Smooth muscle cell (in vitro differentiated cells): Measurements from ENCODE around the gene R3HCC1L. TPM values are rescaled to one million over a fixed set of nuclear protein-coding genes. Genes with fewer than 3 reads are reported as not detected.

Experiments used
- DNase-seq: peaks from one replicate; lab custom pipeline; 2025; ENCODE audit not compliant: unreplicated experiment; lab: John Stamatoyannopoulos, UW
- H2AFZ ChIP-seq: fragments of 200-600 bp; sonication (generic); 2 replicates; pipeline ENCODE4 v1.6.0; 2016; ENCODE audit warnings: antibody characterized with exemption, low read depth, mild to moderate bottlenecking
- H3F3A ChIP-seq: fragments of 200-600 bp; sonication (generic); 2 replicates; pipeline ENCODE4 v1.6.0; 2017; ENCODE audit warnings: antibody characterized with exemption, low read depth
- H3K27ac ChIP-seq: fragments of 200-600 bp; sonication (generic); 2 replicates; pipeline ENCODE4 v1.5.1; 2016; ENCODE audit warnings: low read depth, mild to moderate bottlenecking
- H3K27me3 ChIP-seq: fragments of 200-600 bp; sonication (generic); 2 replicates; pipeline ENCODE4 v1.6.1; 2016; ENCODE audit warnings: low read depth, mild to moderate bottlenecking
- H3K36me3 ChIP-seq: fragments of 200-600 bp; sonication (generic); 2 replicates; pipeline ENCODE4 v1.5.1; 2016; ENCODE audit warnings: low read depth
- H3K4me1 ChIP-seq: fragments of 200-600 bp; sonication (generic); 2 replicates; pipeline ENCODE4 v1.5.1; 2016; ENCODE audit warnings: low read depth
- H3K4me2 ChIP-seq: fragments of 200-600 bp; sonication (generic); 2 replicates; pipeline ENCODE4 v1.6.0; 2016; ENCODE audit warnings: mild to moderate bottlenecking
- H3K4me3 ChIP-seq: fragments of 200-600 bp; sonication (generic); 2 replicates; pipeline ENCODE4 v1.5.1; 2016; ENCODE audit warnings: mild to moderate bottlenecking
- H3K79me2 ChIP-seq: fragments of 200-600 bp; sonication (generic); 2 replicates; pipeline ENCODE4 v1.6.0; 2016; ENCODE audit warnings: low read depth, mild to moderate bottlenecking
- H3K9ac ChIP-seq: fragments of 200-600 bp; sonication (generic); 2 replicates; pipeline ENCODE4 v1.6.0; 2016; ENCODE audit warnings: low read depth
- H3K9me3 ChIP-seq: fragments of 200-600 bp; sonication (generic); replicated peaks from 2 replicates; pipeline ENCODE4 v1.5.1; 2016; ENCODE audit warnings: low read depth
- H4K20me1 ChIP-seq: fragments of 200-600 bp; sonication (generic); 2 replicates; pipeline ENCODE4 v1.6.0; 2016; ENCODE audit warnings: low read depth
- WGBS: methylation state at CpG from one replicate; pipeline ENCODE4 v1.1.7; 2016; ENCODE audit warnings: low lambda C conversion rate; 5-methylcytosine and 5-hydroxymethylcytosine counted together
- polyA plus RNA-seq: library from polyadenylated mRNA; unstranded; fragments of >200 nt; fragmentation: Nextera tagmentation; extraction: Ambion mirVana; gene quantifications from 2 replicates; pipeline ENCODE4 v1.2.1, GENCODE V29; 2016
- total RNA-seq: library from RNA; depleted of rRNA; stranded (reverse); fragments of >200 nt; gene quantifications from 2 replicates; pipeline ENCODE4 v1.2.3, GENCODE V29; 2014
- TF ChIP-seq, protein P1 (sequence below): fragments of 200-600 bp; sonication (generic); IDR thresholded peaks from 2 replicates; pipeline ENCODE4 v1.5.1; 2017; ENCODE audit warnings: borderline replicate concordance, mild to moderate bottlenecking, antibody characterized with exemption; ENCODE audit not compliant: insufficient read depth, poor library complexity, severe bottlenecking

The R3HCC1L gene
- total and polyA plus RNA-seq, 2 experiments from 2014 or later: 11.4 to 12.2 TPM

DNA sequence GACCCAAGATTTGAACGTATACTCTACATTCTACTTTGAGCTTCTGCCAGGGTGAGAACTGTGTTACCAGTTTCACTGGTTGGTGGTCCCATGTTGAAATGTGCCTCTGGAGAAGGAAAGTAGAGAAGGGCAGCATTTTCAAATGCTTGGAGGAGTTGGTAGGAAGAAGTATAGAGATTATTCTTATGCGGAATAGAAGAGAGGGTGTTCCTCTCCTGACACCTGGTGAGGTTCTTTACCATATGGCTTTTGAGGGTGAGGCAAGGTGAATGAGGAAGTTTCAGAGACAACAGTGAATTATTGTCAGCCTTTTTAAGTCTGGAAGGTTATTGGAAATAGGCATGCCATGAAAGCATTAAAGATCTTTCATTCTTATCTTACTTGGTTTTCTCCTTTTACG is 34.3 kb downstream of the R3HCC1L start:
- 86% methylated on average over 3 of the region's 3 CpGs for WGBS
- H3K27ac ChIP-seq: no peak overlapping the region

GRCh38 chr10:98169379-98169778 is 34.9 kb downstream of the R3HCC1L start:
- Histone ChIP-seq H4K20me1 (peaks cover 84% of the 10 kb centered on the region), H3K79me2 (peaks cover 4% of the 10 kb centered on the region), H3K9me3 (no peaks in the 10 kb centered on the region), H3K9ac (no peak overlapping the region), H3K4me1 (peaks cover 6% of the 10 kb centered on the region), H3K27me3 (no peaks in the 10 kb centered on the region), H3F3A (no peaks in the 10 kb centered on the region), H3K4me3 (no peak overlapping the region), H3K27ac (no peak overlapping the region), H3K36me3 (peaks cover 4% of the 10 kb centered on the region), H2AFZ (no peak overlapping the region), H3K4me2 (no peak overlapping the region)
- DNase-seq: no peak
- 96% methylated on average over 2 of the region's 2 CpGs for WGBS
- TF ChIP-seq, protein P1, sequence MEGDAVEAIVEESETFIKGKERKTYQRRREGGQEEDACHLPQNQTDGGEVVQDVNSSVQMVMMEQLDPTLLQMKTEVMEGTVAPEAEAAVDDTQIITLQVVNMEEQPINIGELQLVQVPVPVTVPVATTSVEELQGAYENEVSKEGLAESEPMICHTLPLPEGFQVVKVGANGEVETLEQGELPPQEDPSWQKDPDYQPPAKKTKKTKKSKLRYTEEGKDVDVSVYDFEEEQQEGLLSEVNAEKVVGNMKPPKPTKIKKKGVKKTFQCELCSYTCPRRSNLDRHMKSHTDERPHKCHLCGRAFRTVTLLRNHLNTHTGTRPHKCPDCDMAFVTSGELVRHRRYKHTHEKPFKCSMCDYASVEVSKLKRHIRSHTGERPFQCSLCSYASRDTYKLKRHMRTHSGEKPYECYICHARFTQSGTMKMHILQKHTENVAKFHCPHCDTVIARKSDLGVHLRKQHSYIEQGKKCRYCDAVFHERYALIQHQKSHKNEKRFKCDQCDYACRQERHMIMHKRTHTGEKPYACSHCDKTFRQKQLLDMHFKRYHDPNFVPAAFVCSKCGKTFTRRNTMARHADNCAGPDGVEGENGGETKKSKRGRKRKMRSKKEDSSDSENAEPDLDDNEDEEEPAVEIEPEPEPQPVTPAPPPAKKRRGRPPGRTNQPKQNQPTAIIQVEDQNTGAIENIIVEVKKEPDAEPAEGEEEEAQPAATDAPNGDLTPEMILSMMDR: no peak

More for the DNA sequence above, 34.3 kb downstream of the R3HCC1L start:
- Histone ChIP-seq H3K36me3 (peaks cover 4% of the 10 kb centered on the region), H3K4me2 (no peak overlapping the region), H3F3A (no peaks in the 10 kb centered on the region), H3K79me2 (peaks cover 4% of the 10 kb centered on the region), H4K20me1 (peaks cover 86% of the 10 kb centered on the region), H3K9ac (no peak overlapping the region), H3K4me1 (peaks cover 6% of the 10 kb centered on the region), H3K9me3 (no peaks in the 10 kb centered on the region), H2AFZ (no peak overlapping the region), H3K27me3 (no peaks in the 10 kb centered on the region), H3K4me3 (no peak overlapping the region)
- DNase-seq: no peak
- TF ChIP-seq, protein P1: no peak

- peaks cover 4% of the 10 kb centered on the region for H3K36me3 ChIP-seq
- no peaks in the 10 kb centered on the region for H3F3A ChIP-seq
- H3K4me2 ChIP-seq: no peak overlapping the region
- H2AFZ ChIP-seq: no peak overlapping the region
- 42% methylated on average over 3 of the region's 3 CpGs for WGBS
- H3K9ac ChIP-seq: no peak overlapping the region
- H3K27me3 ChIP-seq: no peaks in the 10 kb centered on the region
- DNase-seq: no peak
- H3K9me3 ChIP-seq: no peaks in the 10 kb centered on the region
- H3K79me2 ChIP-seq: peaks cover 4% of the 10 kb centered on the region
- no peak overlapping the region for H3K4me3 ChIP-seq
- peaks cover 83% of the 10 kb centered on the region for H4K20me1 ChIP-seq
- TF ChIP-seq, protein P1: peak; percentile 78
- peaks cover 6% of the 10 kb centered on the region for H3K4me1 ChIP-seq
- H3K27ac ChIP-seq: no peak overlapping the region
Measured at GRCh38 chr10:98170249-98171117, 36.0 kb downstream of the R3HCC1L start.
